ENCODE measurements around the gene SLC16A7.

GRCh38 chr12:59626382-59626781 is 30.6 kb downstream of the SLC16A7 start:
- TF ChIP-seq BMI1 (IDR thresholded peaks at IDR 0.05; ENCODE audit: borderline replicate concordance): no peak
- no peak for TF ChIP-seq YY1 (IDR thresholded peaks at IDR 0.05; ENCODE audit: low read depth, low read length)
- TF ChIP-seq RAD21 (IDR thresholded peaks at IDR 0.05; ENCODE audit: insufficient read depth, low read depth, low read length): no peak
- TF ChIP-seq, protein P1, sequence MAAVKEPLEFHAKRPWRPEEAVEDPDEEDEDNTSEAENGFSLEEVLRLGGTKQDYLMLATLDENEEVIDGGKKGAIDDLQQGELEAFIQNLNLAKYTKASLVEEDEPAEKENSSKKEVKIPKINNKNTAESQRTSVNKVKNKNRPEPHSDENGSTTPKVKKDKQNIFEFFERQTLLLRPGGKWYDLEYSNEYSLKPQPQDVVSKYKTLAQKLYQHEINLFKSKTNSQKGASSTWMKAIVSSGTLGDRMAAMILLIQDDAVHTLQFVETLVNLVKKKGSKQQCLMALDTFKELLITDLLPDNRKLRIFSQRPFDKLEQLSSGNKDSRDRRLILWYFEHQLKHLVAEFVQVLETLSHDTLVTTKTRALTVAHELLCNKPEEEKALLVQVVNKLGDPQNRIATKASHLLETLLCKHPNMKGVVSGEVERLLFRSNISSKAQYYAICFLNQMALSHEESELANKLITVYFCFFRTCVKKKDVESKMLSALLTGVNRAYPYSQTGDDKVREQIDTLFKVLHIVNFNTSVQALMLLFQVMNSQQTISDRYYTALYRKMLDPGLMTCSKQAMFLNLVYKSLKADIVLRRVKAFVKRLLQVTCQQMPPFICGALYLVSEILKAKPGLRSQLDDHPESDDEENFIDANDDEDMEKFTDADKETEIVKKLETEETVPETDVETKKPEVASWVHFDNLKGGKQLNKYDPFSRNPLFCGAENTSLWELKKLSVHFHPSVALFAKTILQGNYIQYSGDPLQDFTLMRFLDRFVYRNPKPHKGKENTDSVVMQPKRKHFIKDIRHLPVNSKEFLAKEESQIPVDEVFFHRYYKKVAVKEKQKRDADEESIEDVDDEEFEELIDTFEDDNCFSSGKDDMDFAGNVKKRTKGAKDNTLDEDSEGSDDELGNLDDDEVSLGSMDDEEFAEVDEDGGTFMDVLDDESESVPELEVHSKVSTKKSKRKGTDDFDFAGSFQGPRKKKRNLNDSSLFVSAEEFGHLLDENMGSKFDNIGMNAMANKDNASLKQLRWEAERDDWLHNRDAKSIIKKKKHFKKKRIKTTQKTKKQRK (IDR thresholded peaks at IDR 0.05; ENCODE audit: low read depth, low read length): no peak
- no peak for TF ChIP-seq CHD4 (IDR thresholded peaks at IDR 0.05)
- no peak for TF ChIP-seq BHLHE40 (IDR thresholded peaks at IDR 0.05; ENCODE audit: borderline replicate concordance in 1 of 2, low read depth in 2 of 2, low read length in 1 of 2)
- TF ChIP-seq ZNF217 (IDR thresholded peaks at IDR 0.05): no peak
- no peak for TF ChIP-seq USF2 (IDR thresholded peaks at IDR 0.05; ENCODE audit: borderline replicate concordance, low read depth, low read length)
- no peak for TF ChIP-seq RFX5 (IDR thresholded peaks at IDR 0.05; ENCODE audit: low read depth, low read length)
- TF ChIP-seq CTCF (IDR thresholded peaks at IDR 0.05 in 2 of 3, conservative IDR thresholded peaks at IDR 0.05 in 1 of 3; ENCODE audit: control insufficient read depth in 2 of 3, extremely low read depth in 1 of 3, insufficient read depth in 1 of 3, low read depth in 3 of 3, low read length in 3 of 3): no peak
- no peak for TF ChIP-seq PKNOX1 (IDR thresholded peaks at IDR 0.05)
- TF ChIP-seq, protein P2, sequence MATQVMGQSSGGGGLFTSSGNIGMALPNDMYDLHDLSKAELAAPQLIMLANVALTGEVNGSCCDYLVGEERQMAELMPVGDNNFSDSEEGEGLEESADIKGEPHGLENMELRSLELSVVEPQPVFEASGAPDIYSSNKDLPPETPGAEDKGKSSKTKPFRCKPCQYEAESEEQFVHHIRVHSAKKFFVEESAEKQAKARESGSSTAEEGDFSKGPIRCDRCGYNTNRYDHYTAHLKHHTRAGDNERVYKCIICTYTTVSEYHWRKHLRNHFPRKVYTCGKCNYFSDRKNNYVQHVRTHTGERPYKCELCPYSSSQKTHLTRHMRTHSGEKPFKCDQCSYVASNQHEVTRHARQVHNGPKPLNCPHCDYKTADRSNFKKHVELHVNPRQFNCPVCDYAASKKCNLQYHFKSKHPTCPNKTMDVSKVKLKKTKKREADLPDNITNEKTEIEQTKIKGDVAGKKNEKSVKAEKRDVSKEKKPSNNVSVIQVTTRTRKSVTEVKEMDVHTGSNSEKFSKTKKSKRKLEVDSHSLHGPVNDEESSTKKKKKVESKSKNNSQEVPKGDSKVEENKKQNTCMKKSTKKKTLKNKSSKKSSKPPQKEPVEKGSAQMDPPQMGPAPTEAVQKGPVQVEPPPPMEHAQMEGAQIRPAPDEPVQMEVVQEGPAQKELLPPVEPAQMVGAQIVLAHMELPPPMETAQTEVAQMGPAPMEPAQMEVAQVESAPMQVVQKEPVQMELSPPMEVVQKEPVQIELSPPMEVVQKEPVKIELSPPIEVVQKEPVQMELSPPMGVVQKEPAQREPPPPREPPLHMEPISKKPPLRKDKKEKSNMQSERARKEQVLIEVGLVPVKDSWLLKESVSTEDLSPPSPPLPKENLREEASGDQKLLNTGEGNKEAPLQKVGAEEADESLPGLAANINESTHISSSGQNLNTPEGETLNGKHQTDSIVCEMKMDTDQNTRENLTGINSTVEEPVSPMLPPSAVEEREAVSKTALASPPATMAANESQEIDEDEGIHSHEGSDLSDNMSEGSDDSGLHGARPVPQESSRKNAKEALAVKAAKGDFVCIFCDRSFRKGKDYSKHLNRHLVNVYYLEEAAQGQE (IDR thresholded peaks at IDR 0.05; ENCODE audit: low read depth, low read length): no peak
